HG03066 (cell line): Measurements from ENCODE around the gene ARL4D.
"Not testable (repeated sequence)": the region's sequence is repeated elsewhere in the genome, so short reads cannot be mapped to it uniquely, and the experiment has no call there.

ENCODE experiments used
- ATAC-seq: cut with Tn5 transposase; IDR thresholded peaks from one replicate; pipeline ENCODE4 v1.9.1; 2021; ENCODE audit warnings: low read depth; ENCODE audit not compliant: unreplicated experiment

ARL4D gene

DNA sequence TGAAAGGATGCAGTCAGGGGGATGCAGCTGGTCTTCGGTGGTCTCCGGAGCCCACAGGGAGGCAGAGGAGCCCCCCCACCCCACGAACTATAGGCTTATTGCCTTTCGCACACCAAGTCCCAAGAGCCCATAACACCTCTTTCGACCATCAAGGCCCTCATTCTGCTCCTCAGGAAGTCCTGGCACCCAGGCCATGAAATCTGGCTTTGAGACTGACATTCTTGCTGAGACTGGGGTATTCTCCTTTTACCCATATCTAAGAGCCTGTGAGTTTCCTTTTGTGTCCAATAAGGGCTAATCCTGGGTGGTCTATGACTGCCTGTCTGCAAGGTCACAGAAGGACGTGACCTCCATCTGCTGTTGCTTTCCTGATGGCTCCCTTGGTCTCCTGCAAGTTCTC lies 6.4 kb upstream of the ARL4D start:
- no peak for ATAC-seq

DNA sequence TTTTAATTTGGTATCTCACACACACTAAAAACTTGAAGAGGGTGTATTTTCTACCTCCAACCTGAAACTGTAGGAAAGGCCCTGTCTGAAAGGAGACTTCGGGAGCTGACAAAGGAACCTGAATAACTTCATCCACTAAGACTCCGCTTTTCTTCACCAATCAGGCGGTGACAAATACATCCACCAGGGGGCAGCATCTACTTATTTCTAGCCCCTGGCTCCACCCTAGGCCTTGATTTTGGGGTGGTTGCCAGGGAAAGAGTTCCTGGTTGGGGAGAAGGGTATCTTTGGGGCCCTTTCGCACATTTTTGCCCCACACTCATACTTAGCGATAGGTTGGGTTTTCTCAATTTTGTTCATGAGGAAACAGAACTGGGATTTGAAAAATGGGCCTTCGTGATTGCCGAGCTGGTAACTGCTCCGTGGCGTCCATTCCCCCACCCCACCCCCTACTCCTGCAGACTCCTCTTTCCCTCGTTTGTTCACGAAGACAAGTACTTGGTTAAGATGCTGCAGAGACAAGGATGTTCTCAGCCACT lies 4.8 kb upstream of the ARL4D start:
- no peak for ATAC-seq

DNA sequence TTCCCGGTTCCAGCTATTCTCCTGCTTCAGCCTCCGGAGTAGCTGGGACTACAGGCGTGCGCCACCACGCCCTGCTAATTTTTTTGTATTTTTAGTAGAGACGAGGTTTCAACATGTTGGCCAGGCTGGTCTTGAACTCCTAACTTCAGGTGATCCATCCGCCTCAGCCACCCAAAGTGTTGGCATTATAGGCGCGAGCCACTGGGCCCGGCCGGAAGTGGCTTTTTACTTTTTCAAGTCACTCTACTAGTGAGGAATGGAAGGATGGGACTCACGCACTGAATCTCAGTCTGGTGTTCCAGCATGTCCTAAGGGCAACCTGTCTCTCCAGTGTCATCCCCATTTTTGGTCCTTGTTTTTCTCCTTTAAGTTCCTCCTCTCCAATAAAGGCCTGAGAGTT lies 4.1 kb upstream of the ARL4D start:
- not testable (repeated sequence) for ATAC-seq

DNA sequence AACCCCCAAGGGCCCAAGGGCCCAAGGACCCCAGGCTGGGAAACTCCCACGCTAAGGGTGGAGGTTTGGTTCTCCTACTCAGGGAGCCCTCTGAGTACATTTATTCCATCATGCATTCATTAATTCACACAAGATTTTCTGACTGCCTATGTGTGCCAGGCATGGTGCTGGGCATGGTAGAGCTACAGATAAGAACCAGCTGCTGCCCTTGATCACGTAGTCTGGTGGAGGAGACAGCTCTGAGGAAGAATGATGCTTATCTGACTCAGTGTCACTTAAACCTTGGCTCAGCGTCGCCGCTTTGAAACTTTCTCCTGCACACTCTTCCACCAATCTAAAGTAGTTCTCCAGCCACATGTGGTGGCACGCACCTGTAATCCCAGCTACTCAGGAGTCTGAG lies 3.6 kb upstream of the ARL4D start:
- ATAC-seq, result no peak

DNA sequence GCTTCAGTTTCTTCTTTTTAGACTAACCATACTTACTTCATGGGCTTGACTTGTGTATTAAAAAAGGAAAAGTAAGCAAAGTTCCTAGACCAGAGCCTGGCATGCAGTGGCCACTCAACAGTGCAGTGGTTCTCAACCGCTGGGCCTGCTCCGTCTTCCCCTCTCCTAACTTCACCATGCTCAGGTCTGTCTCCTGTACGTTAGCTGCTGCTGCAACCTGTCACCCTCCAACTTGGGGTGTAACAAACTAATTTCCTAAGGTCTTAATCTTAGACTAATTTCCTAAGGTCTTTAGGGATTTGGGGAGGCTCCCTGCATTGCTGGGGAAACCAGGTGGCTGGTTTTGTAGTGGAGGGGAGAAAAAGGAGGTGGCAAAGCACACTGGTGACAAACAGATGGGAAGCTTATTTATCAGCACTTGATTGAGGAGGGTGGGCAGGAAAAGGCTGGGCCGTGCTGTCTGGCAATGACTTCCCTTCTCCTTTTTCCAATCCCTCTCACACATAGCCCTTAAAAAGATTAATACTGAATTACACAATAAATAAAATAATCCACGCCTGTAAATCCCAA lies 2.2 kb upstream of the ARL4D start:
- ATAC-seq, result no peak

DNA sequence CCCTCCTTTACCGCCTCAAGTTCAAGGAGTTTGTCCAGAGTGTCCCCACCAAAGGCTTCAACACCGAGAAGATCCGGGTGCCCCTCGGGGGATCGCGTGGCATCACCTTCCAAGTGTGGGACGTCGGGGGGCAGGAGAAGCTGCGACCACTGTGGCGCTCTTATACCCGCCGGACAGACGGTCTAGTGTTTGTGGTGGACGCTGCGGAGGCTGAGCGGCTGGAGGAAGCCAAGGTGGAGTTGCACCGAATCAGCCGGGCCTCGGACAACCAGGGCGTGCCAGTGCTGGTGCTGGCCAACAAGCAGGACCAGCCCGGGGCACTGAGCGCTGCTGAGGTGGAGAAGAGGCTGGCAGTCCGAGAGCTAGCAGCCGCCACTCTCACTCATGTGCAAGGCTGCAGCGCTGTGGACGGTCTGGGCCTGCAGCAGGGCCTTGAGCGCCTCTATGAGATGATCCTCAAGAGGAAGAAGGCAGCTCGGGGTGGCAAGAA lies 1.1 kb downstream of the ARL4D start:
- no peak for ATAC-seq

DNA sequence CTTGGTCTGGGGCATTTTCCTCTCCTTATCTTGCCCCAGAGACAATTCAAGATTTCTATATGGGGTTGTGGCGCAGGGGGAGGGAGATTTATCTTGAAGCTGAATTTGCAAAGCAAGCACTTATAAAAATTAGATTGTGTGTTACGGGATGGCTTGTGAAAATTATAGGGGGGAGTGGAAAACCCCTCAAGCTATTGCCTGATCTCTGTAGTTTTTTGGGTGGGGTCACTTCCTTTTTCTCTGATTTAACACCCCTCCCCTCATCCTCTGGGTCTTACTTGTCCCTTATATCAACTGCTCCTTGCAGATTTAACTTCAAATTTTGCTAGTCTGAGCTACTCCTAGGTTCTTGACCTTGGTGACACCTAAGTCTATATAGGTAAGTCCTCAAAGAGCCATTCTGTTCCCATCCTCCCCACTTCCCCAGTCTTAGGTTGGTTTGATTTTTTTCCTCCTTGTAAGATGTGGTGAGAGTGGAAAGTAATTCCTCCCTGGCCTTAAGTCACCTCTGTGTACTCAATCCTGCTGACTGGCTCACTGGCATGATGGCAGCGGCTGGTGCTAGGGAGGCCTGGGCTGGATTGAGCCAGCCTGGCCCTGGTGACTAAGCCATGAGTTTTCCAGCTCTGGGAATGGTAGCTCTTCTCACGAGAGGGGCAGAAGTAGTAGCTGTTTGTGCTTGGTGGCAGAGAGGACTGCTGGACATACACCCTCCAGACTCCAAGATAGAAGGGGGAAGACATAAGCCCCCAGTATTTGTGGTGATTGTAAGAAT lies 2.3 kb downstream of the ARL4D start:
- no peak for ATAC-seq

DNA sequence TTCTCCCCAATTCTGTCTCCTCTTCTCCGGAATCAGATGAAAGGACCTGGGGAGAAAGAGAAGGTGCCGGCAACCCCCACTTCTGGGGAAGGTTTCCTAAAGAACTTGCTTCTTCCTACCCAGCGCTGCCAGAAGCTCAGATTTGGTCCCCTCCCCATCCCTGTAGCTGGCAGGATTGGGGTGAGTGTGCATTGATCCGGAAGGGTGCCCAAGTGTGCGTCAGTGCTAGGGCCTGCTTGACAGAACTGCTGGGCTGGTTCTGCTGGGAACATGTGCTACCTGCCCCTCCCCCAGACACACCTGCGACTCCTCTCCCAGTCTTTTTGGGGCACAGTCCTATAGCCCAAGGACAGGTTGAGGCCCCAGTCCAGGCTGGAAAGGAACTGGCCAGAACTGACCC lies 3.3 kb downstream of the ARL4D start:
- no peak for ATAC-seq

DNA sequence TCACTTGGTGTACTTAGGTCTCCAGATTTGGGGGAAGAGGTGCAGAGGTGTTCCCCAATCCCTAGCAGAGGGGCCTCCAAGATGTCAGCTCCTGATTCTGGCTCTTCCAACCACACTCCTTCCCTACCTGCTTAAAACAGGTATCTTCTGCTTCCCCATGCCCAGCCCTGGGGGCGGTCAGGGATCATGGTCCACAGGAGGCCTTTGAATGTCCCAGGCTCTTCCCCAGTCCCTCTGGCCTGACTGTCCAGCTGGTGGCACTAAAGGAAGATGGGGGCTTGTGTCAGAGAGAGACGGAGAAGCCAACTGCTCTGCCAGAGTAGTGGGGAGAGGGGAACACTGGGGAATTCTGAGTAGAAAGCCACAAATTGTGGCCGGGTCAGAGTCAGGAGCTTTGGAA lies 3.8 kb downstream of the ARL4D start:
- ATAC-seq, result no peak

DNA sequence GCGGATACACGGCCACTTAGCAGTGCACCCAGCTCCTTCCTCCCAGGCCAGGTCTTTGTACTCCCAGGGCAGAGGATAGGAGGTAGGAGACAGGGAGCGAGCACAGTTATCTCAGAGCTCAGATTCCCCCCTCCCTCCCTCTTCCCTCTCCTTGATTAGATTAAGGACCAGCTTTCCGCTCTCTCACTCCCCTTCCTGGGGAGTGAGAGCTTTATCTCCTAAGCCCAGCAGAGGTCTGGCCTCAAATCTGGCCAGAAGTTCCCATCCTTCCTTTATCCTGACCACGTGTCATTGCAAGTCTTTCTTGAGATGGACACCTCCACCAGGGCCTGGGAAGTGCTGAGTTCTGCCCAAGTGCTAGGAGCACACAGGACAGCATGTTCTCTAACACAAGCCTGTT lies 5.1 kb downstream of the ARL4D start:
- no peak for ATAC-seq

DNA sequence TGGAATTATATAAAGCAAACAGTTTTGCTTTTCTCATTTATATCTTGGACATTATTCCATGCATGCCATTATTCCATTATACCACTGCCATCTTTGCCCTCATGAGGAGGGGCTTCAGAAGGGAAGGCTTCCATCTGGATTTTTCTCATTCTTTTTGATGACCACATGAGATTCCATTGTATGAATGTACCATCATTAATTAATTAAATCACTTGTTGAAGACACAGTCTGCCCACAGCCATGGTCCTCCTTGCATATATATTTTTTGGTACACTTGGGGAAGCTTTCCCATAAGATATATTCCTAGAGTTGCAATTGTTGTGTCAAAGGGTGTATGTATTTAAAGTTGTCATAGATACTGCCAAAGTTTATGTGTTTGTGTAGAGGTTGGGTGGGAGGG lies 7.1 kb downstream of the ARL4D start:
- ATAC-seq, result no peak

DNA sequence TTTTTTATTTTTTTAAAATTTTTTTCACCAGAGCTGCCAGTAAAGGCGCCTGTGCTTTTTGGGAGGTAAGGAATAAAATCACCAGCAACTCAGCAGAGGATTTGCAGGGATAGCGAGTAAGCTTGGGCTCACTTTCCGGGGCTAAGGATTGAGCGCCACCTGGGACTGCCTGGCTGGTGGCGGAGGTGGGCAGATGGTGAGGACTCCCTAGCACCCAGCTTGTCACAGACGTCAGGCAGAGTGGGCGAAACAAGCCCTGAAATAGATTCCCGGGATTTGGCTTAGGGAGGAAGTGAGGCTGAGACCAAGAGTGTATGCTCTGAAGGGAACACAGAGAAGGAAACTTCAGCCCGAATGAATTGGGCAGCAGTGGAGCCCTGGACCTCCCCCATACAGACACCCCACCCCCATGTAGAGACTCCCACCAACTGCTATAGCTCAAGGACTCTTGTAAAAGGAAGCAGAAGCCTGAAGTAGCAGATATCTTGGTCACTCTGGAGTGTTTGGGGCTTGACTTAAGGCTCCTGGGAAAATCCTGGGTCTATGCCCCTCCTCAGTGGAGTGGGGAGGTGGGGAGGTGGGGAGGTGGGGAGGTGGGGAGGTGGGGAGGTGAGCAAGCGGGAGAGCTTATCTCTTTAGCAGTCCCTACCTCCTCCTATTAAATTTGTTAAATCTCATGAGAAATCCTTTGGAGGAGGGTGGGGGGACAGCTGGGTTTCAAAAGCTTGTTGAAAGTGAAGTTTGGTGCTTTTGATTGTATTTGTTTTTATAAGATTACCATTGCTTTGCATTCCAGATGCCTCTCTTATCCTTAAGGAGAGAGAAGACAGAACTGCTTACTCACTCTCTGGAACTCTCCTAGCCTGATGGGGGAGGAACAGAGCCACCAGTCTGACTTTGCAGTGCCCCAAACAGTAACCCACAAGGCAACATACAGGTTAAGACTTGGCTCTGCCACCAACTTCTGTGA lies 8.2 kb downstream of the ARL4D start:
- ATAC-seq, result no peak

DNA sequence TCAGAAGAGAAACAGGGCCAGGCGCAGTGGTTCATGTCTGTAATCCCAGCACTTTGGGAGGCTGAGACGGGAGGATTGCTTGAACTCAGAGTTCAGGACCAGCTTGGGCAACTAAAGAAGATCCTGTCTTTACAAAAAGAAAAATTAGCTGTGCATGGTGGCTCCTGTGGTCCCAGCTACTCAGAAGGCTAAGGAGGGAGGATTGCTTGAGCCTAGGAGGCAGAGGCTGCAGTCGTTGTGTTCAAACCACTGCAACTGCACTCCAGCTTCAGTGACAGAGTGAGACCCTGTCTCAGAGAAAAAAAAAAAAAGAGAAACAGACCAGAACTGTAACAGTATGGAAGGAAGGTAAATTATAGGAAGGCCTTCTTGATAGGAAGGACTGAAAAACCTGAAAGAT lies 10.3 kb downstream of the ARL4D start:
- ATAC-seq, result no peak

DNA sequence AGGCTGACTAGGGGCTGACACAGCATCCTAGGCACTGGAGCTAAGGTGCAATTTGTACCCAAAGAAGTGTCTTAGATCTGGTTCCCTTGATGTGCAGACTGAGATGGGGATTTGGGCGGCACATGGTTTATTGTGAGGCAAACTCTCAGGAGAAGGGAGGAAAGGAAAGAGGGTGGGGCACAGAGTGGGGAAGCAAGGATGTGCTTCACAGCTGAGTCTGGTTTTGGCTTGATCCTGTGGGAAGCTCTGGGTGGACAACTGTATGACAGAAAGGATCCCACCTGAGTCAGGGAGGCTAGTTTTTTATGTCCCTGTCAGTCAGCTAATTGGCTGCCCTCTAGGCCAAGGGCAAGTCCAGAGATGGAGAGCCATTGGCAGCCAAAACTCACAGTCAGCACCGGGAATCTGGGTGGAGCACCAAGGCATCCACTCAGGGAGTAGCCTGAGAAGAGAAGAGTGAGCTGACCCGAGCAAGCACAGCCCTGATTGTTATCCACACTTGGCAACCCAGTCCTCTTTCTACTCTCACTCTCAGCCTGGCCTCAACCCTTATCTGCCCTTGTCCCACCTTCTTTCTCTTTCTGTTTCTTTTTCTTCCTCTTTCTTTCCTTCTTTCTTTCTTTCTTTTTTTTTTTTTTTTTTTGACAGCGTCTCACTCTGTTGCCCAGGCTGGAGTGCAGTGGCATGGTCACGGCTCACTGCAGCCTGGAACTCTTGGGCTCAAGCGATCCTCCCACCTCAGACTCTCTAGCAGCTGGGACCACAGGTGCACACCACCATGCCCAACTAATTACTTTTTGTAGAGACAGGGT lies 12.0 kb downstream of the ARL4D start:
- no peak for ATAC-seq

DNA sequence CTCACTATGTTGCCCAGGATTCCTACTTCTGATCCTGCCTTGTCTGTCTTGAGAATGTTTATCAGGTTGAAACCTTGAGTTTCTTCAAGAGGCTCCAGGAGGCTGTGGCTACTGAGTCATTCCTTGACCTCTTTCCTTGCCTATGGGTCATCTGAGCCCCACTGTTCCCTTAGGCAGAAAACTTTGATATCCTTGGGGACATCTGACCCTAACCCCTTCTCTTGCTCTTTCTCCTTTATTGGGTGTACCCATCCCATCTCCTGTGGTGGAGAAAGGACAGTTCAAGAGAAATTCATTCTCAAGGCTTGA lies 12.5 kb downstream of the ARL4D start:
- no peak for ATAC-seq

DNA sequence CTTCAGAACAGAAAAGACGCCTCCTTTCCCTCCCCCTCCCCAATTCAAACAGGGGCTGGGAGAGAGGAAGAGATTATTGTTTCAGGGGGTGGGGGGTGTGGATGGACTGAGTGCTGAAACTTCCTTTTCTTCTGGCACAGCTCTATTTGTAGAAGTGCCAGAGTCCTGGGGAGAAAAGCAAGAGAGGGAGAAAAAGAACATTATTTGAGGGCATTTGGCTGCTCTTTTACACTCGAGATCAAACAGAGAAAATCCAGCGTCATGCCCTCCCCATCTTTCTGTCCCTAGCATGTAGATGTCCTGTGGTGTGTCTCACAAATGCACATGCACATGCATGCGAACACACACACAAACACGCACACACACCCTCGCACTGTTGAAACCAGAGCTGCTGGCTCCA lies 13.0 kb downstream of the ARL4D start:
- ATAC-seq, result no peak

DNA sequence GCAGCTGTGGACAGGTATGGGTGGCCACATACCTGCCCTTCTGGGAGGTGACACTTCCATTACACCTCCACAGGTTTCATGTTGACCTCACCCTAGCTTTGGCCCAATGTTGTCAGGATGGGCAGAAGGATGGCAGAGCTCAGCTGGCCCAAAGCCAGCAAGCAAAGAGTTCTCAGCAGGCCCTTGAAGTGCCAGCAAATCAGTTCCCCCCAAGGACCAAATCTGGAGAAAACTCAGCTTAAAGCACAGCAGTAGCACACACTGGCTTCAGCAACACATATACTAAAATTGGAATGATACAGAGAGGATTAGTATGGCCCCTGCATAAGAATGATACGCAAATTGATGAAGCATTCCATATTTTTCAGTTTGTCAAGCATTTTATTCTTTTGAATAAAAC lies 13.4 kb downstream of the ARL4D start:
- ATAC-seq, result no peak

DNA sequence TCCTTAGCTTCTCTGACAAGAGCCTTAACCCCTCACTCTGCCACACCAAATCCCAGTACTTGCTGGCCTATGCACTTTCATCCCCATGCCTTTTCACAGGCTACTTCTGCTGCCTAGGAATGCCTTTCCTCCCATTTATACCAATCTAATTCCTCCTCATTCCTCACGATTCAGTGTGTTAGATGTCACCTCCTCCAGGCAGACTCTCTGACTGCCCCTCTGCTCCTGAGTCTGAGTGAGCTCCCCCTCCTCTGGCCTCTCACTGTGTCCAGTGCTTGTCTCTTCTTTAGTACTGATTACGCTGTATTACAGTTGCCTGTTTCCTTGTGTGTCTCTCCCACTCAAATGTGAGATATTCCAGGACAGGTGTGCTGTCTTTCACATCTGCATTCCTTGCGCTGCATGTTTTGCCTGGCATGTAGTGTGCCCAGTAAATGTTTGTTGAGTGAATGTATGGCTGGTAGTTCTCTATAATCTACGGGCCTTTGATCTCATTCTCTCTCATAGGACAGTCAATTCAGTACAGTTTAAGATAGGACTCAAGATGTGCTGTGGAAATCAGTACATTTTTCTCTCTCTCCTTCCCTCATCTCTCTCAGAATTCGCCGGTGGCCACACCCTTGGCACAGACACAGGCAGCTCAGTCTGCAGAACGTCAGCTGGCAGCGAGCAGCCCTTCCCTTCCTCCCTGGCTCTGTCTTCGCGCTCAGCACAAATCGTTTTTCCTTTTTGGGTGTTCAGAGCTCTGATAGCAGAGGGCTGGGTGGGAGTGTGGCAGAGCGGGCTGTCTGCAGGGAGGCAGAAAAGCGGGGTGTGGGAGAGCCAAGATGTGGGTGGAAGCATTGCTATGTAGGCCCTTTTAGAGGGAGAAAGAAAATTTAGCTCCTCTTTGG lies 18.5 kb downstream of the ARL4D start:
- ATAC-seq, result no peak
